NCI-H2081 (cell line): Measurements from ENCODE around the gene SMIM35.
"Not testable (repeated sequence)": the region's sequence is repeated elsewhere in the genome, so short reads cannot be mapped to it uniquely, and the experiment has no call there.

Experiments
- DNase-seq, 2 experiments: peaks; one replicate each; lab custom pipeline; 2025; lab: John Stamatoyannopoulos, UW

The SMIM35 gene

DNA sequence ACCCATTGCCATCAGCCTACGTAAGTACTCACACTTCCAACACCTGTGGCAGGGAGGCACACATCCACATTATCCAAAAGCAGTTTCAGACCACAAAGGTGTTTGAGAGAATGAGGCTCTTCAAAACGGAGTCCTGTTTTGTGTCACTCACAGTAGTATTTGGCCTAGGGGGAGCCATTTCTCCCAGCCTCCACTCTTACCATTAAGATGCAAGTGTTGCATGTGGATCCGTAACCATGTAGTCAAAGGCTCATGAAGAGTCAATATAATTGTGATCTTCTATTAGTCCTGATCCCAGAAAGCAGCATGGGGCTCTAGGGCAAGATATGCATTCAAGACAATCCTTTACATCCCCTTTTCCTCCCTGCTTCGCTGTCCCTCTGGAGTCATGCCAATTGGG is 59.1 kb downstream of the SMIM35 start:
- DNase-seq: no peak

DNA sequence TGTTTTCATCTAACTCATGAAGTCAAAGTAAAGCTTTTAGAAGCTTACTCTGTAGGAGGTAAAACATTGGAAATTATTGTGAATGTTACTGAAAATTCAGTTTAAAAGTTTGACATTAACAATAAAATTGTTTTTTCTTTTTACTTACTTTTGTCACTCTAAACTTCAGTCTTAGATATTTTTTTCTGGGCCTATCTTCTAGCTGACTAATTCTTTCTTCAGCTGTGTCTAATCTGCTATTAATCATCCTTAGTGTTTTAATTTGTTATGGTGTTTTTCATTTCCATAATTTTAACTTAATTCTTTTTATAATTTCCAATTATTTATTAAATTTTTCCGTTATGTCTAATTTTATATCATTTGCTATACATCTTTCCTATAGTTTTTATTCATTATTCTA is 65.6 kb downstream of the SMIM35 start:
- no peak for DNase-seq

DNA sequence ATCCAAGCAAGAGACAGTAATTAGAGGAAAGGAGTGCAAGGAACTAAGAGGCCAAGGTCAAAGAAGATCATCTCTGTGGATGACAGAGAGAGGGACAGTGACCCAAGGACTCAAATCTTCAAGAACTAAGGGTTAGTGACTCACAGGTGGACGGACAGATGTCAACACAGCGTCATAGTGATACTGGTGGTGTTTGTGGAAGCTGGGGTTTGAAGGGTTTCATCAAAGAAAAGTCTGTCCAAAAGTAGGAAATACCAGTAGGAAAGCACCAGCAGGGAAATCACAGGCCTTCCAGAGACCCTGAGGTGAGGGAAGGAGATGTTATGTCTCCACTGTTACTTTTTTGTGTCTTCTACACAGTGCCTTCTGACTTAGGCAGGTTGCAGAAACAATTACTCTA is 68.4 kb downstream of the SMIM35 start:
- no peak for DNase-seq

DNA sequence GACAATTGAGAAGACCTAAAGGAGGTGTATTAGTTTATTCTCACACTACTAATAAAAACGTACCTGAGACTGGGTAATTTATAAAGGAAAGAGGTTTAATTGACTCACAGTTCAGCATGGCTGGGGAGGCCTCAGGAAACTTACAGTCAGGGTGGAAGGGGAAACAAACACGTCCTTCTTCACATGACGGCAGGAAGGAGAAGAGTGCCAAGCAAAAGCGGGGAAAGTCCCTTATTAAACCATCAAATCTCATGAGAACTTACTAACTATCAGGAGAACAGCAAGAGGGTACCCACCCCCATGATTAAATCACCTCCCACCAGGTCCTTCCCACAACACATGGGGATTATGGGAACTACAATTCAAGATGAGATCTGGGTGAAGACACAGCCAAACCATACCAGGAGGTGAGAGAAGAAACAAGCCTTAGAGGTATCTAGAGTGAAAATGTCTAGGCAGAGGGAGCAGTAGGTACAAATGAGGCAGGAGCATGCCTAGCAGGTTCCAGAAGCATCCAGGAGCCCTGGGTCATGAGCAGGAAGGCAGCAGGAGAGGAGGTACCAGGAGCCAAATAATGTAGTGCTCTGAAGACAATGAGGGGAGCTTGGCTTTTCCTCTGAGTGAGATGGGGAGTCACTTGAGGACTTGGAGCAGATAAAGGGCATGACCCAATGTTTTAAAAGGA is 69.0 kb downstream of the SMIM35 start:
- no peak for DNase-seq

DNA sequence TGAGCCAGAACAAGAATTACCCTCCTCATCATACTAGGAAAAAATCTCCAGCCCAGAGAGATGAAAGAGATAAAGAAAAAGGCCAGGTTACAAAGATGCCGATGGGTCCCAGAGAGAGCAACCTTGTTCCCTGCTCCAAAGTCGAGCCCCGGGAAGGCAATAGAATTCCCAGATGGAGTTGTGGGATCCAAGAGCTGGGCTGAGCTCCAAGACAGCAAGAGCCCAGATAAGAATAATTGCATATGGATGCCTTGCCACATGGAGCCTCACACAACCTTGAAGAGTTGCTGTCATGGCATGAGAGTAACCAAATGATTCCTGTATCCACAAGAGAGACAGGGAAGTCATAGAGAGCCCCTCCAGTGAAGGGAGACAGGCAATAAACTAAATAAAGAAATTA is 69.7 kb downstream of the SMIM35 start:
- DNase-seq: no peak

DNA sequence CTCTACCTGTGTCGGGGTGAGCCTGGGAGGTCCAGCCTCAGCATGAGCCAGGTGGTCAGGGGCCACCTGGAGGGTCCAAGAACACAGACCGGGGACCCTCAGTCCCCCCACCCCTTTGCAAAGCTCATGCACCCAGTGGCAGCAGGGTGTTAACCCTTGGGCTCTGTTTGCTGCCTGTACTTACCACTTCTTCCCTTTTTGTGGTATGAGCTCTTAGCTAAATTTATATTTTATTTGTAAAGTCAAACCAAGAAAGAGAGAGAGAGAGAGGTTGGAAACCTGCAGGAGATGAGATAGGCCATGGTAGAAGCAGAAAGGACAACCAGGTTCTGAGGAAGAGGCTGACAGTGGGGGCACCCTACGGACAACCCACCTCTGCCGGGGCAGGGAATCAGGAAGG is 70.7 kb downstream of the SMIM35 start:
- DNase-seq: no peak

DNA sequence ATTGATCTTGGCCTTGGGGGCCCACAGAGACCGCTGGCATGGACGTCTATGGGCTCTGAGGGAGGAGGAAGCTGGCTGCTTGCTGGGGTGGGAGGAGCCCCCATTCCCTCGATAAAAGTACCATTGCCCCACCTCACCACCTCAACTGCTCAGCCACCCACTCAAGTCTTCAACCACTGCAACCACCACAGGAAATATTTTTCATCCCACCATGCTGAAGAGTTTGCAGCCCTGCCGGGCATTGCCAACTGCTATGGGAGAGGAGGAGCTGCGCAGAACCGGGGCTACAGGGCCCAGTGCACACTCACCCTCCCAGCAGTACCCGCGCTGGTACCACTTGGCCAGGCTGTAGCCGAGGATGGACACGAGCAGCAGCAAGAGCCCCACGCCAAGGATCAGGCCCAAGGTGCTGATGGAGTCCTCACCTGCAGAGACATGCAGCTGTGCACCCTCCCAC is 71.3 kb downstream of the SMIM35 start:
- DNase-seq: no peak

DNA sequence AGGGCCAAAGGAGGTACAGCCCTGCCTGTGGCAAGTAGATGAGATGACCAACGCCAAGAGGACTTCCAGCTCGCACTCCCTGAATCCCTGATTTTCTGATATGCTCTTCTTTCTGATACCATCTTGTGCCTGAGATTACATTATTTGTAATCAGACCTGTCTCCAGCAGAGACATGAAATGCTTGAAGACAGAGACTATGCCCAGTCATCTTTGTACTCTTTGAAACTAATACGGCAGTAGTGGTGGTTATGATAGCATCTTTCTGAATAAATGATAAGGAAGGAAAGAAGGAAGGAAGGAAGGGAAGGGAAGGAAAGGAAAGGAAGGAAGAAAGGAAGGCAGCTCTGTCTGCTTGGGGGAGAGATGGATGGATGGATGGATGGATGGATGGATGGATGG is 72.7 kb downstream of the SMIM35 start:
- no peak for DNase-seq

DNA sequence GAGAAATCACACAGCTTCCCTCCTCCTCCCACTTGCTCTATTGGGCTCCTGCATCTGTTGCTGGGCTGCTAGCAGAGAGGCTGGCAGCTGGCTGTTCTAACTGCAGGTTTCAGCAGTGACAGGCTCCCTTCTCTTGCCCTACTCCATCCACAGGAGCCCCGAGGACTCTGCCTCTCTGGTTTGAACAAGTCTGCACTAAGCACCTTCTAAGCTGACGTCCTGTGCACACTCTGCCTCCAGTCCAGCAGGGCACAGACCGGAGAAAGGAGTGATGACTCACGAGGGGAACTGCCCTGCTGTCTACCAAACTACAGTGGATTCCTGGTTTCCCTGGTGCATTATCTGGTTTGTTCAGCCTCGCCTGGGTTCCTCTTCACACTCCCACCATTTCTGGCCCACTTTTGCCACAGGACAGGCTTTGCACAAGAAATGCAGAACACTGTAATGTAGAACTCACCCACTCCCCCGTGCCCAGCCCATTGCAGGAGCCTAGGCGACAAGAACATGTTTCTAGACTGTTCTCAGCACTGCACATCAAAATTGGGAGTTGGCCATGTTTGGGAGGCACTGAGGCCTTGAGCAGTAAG is 74.6 kb downstream of the SMIM35 start:
- DNase-seq: no peak

DNA sequence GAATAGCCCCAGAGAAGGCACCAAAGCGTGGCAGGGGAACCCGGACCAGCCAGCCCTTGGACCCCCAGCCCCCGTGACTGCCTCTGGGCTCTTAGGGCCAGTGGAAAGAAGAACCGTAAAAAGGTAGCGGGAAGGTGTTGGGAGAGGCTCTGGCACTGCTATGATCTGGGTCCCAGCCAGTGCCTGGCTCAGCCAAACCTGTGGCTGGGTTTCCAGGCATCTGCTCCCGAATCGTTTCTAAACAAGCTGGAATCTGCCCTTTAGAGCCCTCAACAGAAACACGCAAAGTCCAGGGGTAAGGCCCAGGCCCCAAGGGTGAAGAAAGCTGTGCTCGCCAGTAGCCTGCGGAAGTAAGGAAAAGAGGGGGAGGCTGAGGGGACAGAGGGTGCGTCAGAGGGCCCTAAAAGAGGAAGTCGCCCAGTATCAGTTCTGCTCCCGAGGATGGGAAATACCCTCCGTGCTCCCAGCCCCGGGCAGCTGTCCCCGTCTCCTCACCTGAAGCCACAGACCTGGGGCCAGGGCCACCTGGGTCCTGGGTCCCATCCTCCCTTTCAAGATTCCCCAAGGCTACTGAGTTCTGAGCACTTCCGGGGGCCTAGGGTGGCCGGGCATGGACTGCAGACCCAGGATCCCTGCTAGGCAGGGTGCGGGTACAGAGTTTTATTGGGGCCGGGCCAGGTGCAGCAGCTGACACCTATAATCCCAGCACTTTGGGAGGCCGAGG is 75.9 kb downstream of the SMIM35 start:
- DNase-seq: no peak

DNA sequence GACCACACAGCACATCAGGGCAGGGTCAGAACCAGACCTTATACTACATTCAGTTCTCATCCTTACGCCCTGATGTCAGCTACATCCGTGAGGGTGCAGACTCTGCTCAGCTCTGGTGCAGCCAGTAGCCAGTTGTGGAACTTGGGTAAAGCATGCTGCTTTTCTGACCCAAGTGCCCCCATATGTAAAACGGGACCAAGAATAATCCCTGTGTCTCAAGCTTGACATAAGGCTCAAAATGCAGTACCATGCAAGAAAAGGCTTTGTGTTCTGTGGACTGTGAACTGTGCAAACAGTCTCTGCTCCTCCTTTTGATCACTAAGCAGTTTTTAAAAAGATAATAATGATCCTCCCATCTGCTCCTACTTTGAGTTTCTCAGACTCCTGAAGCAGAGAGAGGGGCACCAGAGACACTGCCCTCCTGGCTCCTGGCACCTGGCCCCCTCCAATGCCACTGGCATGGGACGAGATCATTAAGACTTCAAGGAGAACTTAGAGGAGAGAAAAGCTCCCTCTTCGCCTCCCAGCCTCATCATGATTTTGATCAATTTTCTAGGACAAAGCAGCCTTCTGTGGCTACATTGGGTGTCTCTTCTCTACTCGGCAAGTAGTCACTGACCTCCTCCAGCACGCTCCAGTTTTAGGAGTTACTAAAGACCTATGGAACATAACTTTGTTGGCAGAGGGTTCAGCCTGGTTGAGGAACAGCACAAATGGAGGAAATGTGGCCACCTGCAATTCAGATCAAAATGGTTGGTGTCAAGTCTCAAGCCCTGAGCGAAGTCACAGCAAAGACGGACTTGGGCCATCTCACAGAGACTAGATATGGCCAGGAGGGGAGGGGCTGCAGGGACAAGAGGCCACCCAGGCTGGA is 76.7 kb downstream of the SMIM35 start:
- no peak for DNase-seq

DNA sequence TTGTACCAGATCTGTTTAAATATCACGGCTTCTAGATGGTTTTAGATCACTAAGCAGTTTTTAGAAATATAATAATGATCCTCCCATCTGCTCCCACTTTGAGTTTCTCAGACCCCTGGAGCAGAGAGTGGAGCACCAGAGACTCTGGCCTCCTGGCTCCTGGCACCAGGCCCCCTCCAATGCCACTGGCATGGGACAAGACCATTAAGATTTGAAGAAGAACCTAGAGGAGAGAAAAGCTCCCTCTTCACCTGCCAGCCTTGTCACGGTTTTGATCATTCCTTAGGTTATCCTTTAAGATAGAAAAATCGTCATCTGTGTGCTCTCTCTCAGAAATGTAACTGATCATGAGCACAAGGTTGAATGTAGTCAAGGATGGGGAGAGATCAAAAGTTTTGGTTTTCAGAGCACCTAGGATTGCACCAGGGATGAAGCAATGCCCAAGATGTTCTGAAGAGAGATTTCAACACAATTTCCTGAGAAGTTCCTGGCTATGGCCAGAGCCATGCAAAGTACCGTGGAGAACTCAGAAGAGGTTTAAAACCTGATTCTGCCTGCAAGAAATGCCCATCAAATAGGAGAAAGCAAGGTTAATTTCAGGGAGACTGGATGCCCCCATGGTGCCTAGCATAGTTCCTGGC is 78.4 kb downstream of the SMIM35 start:
- DNase-seq: no peak

DNA sequence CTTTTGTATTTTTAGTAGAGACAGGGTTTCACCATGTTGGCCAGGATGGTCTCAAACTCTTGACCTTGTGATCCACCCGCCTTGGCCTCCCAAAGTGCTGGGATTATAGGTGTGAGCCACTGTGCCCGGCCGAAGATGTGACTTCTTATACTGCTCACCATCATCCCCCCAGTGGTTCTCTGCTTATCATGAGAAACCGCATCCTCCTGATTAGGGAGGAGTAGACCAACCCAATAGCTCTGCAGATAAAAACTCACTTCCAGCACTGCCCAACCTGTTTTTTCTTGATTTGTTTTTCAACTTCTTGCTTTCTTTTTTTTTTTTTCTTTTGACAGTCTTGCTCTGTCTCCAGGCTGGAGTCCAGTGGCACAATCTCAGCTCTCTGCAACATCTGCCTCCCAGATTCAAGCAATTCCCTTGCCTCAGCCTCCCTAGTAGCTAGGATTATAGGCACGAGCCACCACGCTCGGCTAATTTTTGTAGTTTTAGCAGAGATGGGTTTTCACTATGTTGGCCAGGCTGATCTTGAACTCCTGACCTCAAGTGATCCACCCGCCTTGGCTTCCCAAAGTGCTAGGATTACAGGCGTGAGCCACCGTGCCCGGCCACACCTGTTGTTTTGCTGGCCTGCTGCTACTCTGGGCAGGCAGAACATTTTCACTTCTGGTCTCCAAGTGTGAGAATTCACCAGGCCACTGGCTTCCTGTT is 79.0 kb downstream of the SMIM35 start:
- not testable (repeated sequence) for DNase-seq

DNA sequence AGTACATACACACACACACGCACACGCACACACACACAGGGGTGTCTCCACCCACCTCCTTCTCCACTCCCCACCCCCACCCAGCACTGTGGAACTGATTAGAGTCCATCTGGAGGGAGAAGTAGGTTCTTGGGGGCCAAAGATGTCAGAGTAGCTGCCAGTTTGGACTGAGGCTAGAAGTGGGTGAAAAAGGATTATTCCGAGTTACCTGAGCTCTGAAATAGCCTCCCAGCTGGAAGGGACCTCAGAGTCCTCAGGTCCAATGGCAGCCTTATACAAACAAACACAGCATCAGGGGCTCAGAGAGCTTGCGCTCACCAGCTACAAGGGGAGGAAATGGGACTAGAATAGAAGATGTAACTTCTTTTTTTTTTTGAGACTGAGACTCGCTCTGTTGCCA is 79.7 kb downstream of the SMIM35 start:
- DNase-seq: no peak

DNA sequence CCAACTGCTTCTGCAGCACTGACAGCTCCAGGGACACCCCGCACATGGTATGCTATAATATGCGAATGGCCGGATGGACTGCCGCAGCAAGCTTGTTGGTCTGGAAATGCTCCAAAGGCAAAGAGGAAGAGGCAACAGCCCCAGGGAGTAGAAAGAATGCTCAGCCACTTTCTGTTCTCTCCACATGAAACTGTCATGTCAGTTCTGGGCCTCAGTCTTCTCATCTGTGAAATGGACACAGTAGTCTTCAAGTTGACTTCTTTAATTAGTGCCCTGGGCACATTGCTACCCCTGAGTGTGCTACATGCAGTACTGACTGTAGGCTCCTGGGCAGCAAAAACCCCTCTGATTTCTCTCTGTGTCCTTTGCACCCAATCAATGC is 80.6 kb downstream of the SMIM35 start:
- DNase-seq: no peak

DNA sequence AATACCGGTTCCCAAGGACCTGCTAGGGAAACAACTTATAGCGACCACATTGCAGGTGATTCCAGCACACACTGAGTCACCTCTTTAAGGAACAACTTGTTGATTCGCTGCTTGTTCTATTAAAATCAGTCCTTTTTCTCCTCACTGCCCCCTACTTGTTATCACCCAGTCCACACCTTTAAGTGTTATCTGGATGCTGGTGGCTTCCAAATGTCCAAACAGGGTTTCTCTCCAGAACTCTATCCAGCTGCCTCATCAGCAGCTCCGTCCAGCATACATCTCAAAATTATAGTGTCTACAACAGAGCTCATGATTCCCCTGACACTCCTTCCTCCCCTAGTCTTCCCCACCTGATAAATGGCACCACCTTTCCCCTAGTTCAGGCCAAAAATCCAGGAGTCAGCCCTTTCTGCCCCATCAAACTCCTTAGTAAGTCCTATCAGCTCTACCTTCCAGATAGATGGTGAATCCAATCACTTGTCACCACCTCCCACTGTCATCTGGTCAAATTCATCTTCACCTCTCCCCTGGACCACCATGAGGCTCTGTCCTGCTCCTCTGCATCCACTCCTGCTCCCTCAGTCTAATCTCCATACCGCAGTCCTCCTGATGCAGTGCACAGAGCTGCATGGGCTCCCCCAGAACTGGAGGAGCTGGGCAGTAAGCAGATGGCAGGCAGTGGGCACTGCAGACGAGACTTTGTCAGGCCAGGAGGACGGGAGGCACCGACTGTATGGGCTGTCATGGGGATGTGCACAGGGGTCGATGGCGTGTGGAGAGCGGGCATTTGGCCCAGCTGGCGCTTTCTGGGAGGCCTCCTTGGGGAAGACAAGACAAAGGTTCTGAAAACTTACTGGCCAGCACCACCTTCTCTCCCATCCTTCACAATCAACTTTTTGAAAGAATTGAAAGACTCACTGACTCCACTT is 81.3 kb downstream of the SMIM35 start:
- DNase-seq: no peak

DNA sequence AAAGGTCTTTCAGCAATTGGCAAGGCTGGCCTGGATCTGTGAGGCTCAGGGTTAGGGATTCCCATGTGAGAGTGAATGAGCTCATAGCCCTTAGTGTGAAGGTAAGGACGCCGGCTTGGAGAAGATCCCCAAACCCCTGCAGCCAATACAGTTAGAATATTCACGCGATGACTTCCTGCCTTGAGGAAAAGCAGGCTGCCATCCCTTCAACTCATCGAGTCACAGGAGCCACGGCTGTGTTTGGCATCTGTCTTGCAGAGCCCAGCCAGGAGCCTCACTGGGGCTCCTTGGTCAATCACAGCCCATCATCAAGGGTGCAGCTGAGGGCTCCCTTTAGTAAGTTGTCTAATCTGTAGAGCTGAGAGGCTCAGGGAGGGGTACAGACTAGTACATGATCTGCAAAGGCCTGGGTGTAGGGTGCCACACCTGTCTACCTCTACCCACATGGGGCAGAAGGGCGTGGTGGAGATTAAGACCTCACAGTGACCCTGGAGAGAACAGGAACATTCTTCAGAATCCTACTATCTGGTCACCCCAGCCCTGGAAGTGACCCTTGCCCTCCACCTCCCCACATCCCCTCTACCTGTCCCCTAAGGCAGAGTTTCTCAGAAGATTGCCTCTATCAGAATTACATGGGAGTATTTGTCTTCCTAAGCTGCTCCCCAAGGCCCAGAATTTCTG is 82.1 kb downstream of the SMIM35 start:
- no peak for DNase-seq

DNA sequence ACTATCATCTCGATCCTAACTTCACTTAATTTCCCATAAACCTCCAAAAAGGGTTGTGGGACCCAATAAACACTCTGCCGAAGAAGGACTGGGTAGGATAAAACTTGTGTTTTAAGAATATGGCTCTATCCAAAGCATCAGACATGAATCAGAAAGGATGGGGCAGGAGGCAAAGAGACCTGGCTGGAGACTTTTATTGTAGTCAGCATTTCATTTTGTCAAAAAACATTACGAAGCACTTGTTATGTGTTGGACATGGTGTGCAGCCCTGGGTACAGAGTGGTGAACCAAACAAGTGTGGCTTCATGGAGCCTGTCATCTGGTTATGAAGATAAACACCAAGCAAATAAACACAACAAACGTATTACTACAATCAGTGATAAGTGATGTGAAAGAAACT is 83.3 kb downstream of the SMIM35 start:
- no peak for DNase-seq

DNA sequence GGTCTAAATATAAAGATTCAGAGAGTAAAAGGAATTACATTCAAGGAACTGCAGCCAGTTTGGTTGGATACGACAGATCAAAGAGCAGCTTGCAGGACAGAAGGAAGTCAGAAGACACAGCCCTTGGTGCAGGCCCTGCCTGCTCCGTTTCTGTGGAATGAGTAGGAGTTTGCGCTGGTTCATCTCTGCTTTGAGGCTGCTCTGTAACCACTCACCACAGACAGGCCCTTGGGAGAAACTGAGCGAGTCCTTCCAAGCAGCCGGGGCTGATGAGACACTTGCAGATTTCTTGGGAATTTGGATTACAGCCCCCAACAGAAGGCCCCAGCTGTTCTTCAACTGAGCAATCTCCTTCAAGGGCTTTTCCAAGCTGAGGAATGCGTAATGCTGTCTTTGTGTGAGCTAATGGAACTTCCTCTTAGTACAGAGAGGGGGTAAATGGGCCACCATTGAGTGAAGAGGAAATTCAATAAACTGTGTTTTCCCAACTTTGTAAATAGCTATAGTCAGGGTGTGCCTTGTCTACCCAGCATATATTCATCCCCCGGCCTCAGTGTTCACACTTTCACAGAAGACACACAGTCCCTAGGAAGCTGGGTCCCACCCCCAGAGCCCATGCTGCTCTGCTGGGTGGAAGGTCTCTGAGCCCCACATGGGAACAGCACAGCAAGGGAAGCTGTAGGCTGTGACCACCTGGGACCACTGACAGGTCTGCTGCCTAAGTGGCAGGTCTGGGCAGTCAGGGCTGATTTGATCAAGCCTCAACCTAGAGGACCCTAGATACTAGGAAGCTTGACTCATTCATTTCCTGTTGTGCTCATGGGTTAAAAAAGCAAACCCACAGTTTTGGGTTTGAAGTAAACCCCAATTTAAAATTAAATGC is 84.0 kb downstream of the SMIM35 start:
- no peak for DNase-seq
